GM12878 (cell line): ENCODE results near the gene PRKAG2. TPM values are rescaled to one million over a fixed set of nuclear protein-coding genes. Genes with fewer than 3 reads are reported as not detected.

Experiments used
- CHD2 ChIP-seq: IDR thresholded peaks from 2 replicates; pipeline ENCODE4 v1.6.1; 2011; ENCODE audit warnings: low read depth, low read length, improper control_type of control experiment, borderline replicate concordance
- ETV6 ChIP-seq, 2 experiments: fragments of 450-650 bp in 1 of 2; IDR thresholded peaks in 1 of 2; conservative IDR thresholded peaks in 1 of 2; 2 replicates each; pipeline ENCODE4 v1.6.1; 2014; ENCODE audit warnings: antibody characterized with exemption in 1 of 2, borderline replicate concordance in 1 of 2, low read depth in 1 of 2, mild to moderate bottlenecking in 1 of 2, moderate library complexity in 1 of 2
- EZH2 ChIP-seq: IDR thresholded peaks from 2 replicates; pipeline ENCODE4 v1.6.1; 2012; ENCODE audit warnings: low read depth, mild to moderate bottlenecking, control low read depth, inconsistent platforms, low read length, borderline replicate concordance; ENCODE audit not compliant: control insufficient read depth
- LARP7 ChIP-seq: fragments of 450-650 bp; IDR thresholded peaks from 2 replicates; pipeline ENCODE4 v1.6.1; 2017; ENCODE audit warnings: mild to moderate bottlenecking
- MEF2A ChIP-seq: IDR thresholded peaks from 2 replicates; pipeline ENCODE4 v1.6.1; 2011; ENCODE audit warnings: low read depth, mild to moderate bottlenecking, low read length, moderate library complexity; ENCODE audit not compliant: insufficient read depth
- SKIL ChIP-seq: fragments of 450-650 bp; IDR thresholded peaks from 2 replicates; pipeline ENCODE4 v1.6.1; 2017; ENCODE audit warnings: mild to moderate bottlenecking, low read depth, inconsistent platforms; ENCODE audit not compliant: poor library complexity, severe bottlenecking
- ZNF687 ChIP-seq: fragments of 450-650 bp; IDR thresholded peaks from 2 replicates; pipeline ENCODE4 v1.6.1; 2017; ENCODE audit warnings: mild to moderate bottlenecking, moderate library complexity
- polyA plus RNA-seq, 11 experiments: library from polyadenylated mRNA; depleted of rRNA in 4 of 11; unstranded in 6 of 11; stranded (reverse) in 5 of 11; fragments of >200 nt; fragmentation: Nextera tagmentation in 4 of 11; fragmentation: Illumina TruSeq in 1 of 11; extraction: Ambion mirVana in 4 of 11; extraction: Trizol in 1 of 11; gene quantifications; 1 replicate in 1 of 11; 2 replicates in 10 of 11; pipeline versions ENCODE4 v1.2.1 to v1.2.3, GENCODE V29; 2011 to 2016; ENCODE audit warnings: inconsistent platforms in 2 of 11, missing spikeins in 2 of 11, low read depth in 1 of 11
- total RNA-seq, 4 experiments: library from RNA; depleted of rRNA in 3 of 4; stranded (reverse); fragments of >200 nt in 3 of 4; fragmentation: Illumina TruSeq in 1 of 4; extraction: Trizol in 1 of 4; gene quantifications; 2 replicates each; pipeline versions ENCODE4 v1.2.1 to v1.2.3, GENCODE V29; 2013 to 2021

PRKAG2 gene
- total and polyA plus RNA-seq, 10 of the 15 experiments (the other 5 are each of a cell fraction or from before 2014, with no cell fraction given): 3.4 to 8.9 (median 6.8) TPM

- TF ChIP-seq SKIL (no peak), MEF2A (no peak), ETV6 (conservative IDR thresholded peaks at IDR 0.05 in 1 of 2, IDR thresholded peaks at IDR 0.05 in 1 of 2; ENCODE audit: borderline replicate concordance in 1 of 2, low read depth in 1 of 2) (no peak), LARP7 (no peak), EZH2 (no peak), CHD2 (no peak), ZNF687 (no peak)
Measured at GRCh38 chr7:151507806-151508205, 369.1 kb downstream of the PRKAG2 start (continued).
